Measurements from ENCODE around the gene MEI1.

MEI1 gene

DNA sequence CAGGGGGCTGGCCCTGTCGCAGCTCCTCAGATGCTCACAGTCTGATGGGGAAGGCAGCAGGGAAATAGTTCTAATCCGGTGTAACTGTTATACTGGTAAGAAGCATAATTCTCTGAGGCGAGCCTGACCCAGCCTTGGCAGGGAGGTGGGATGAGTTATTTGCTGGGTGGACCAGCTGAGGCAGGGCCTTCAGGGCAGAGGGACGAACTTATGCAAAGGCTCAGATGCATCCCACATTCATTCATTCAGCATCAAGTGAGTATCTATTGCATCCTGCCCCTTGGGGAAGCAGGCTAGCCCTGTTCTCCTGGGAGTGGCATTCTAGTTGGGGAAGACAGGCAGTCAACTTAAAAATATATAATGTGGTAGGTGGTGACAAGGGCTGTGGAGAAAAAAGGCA, 120.0 kb downstream of the MEI1 start:
- H3K27me3 ChIP-seq (ENCODE audit: insufficient read depth, poor library complexity, severe bottlenecking): no peaks in the 10 kb centered on the region
- no peak overlapping the region for H3K27ac ChIP-seq (replicated peaks)
- DNase-seq (ENCODE audit: low read depth in 1 of 2, low spot score in 1 of 2): no peak
- H3K4me3 ChIP-seq (replicated peaks; ENCODE audit: insufficient read depth, low read length): no peak overlapping the region
- no peak for TF ChIP-seq GABPA (IDR thresholded peaks at IDR 0.05; ENCODE audit: low read depth)
- TF ChIP-seq, protein P1, sequence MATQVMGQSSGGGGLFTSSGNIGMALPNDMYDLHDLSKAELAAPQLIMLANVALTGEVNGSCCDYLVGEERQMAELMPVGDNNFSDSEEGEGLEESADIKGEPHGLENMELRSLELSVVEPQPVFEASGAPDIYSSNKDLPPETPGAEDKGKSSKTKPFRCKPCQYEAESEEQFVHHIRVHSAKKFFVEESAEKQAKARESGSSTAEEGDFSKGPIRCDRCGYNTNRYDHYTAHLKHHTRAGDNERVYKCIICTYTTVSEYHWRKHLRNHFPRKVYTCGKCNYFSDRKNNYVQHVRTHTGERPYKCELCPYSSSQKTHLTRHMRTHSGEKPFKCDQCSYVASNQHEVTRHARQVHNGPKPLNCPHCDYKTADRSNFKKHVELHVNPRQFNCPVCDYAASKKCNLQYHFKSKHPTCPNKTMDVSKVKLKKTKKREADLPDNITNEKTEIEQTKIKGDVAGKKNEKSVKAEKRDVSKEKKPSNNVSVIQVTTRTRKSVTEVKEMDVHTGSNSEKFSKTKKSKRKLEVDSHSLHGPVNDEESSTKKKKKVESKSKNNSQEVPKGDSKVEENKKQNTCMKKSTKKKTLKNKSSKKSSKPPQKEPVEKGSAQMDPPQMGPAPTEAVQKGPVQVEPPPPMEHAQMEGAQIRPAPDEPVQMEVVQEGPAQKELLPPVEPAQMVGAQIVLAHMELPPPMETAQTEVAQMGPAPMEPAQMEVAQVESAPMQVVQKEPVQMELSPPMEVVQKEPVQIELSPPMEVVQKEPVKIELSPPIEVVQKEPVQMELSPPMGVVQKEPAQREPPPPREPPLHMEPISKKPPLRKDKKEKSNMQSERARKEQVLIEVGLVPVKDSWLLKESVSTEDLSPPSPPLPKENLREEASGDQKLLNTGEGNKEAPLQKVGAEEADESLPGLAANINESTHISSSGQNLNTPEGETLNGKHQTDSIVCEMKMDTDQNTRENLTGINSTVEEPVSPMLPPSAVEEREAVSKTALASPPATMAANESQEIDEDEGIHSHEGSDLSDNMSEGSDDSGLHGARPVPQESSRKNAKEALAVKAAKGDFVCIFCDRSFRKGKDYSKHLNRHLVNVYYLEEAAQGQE (IDR thresholded peaks at IDR 0.05; ENCODE audit: insufficient replicate concordance, low read depth): no peak
- no peak for TF ChIP-seq POLR2AphosphoS5 (IDR thresholded peaks at IDR 0.05; ENCODE audit: low read depth)
- TF ChIP-seq SPI1 (IDR thresholded peaks at IDR 0.05; ENCODE audit: borderline replicate concordance, low read depth): no peak
- TF ChIP-seq, protein P2, sequence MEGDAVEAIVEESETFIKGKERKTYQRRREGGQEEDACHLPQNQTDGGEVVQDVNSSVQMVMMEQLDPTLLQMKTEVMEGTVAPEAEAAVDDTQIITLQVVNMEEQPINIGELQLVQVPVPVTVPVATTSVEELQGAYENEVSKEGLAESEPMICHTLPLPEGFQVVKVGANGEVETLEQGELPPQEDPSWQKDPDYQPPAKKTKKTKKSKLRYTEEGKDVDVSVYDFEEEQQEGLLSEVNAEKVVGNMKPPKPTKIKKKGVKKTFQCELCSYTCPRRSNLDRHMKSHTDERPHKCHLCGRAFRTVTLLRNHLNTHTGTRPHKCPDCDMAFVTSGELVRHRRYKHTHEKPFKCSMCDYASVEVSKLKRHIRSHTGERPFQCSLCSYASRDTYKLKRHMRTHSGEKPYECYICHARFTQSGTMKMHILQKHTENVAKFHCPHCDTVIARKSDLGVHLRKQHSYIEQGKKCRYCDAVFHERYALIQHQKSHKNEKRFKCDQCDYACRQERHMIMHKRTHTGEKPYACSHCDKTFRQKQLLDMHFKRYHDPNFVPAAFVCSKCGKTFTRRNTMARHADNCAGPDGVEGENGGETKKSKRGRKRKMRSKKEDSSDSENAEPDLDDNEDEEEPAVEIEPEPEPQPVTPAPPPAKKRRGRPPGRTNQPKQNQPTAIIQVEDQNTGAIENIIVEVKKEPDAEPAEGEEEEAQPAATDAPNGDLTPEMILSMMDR (IDR thresholded peaks at IDR 0.05; ENCODE audit: insufficient read depth, low read length): no peak

DNA sequence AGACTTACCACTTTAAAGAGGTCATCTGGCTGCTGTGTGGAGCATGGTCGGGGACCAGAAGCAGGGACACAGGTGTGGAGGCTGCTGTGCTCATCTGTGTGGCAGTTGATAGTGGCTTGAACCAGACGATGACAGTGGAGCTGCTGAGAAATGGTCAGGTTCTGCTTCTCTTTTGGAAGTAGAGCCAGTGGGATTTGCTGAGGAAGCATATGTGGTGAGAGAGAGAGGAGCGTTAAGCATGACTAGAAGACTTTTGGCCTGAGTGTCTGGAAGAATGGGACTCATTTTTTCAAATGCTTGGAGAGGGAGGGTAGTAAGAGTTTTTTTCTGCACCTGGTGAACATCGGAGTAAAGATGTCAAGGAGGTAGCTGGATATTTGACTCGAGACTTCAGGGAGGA, 121.1 kb downstream of the MEI1 start:
- no peak overlapping the region for H3K27ac ChIP-seq (replicated peaks)
- no peak for DNase-seq (ENCODE audit: low read depth in 1 of 2, low spot score in 1 of 2)
- H3K4me3 ChIP-seq (replicated peaks; ENCODE audit: insufficient read depth, low read length): no peak overlapping the region
- H3K27me3 ChIP-seq (ENCODE audit: insufficient read depth, poor library complexity, severe bottlenecking): no peaks in the 10 kb centered on the region
- TF ChIP-seq, protein P2 (IDR thresholded peaks at IDR 0.05; ENCODE audit: insufficient read depth, low read length): no peak
- no peak for TF ChIP-seq SPI1 (IDR thresholded peaks at IDR 0.05; ENCODE audit: borderline replicate concordance, low read depth)
- TF ChIP-seq, protein P1 (IDR thresholded peaks at IDR 0.05; ENCODE audit: insufficient replicate concordance, low read depth): no peak
- no peak for TF ChIP-seq POLR2AphosphoS5 (IDR thresholded peaks at IDR 0.05; ENCODE audit: low read depth)
- TF ChIP-seq GABPA (IDR thresholded peaks at IDR 0.05; ENCODE audit: low read depth): no peak

DNA sequence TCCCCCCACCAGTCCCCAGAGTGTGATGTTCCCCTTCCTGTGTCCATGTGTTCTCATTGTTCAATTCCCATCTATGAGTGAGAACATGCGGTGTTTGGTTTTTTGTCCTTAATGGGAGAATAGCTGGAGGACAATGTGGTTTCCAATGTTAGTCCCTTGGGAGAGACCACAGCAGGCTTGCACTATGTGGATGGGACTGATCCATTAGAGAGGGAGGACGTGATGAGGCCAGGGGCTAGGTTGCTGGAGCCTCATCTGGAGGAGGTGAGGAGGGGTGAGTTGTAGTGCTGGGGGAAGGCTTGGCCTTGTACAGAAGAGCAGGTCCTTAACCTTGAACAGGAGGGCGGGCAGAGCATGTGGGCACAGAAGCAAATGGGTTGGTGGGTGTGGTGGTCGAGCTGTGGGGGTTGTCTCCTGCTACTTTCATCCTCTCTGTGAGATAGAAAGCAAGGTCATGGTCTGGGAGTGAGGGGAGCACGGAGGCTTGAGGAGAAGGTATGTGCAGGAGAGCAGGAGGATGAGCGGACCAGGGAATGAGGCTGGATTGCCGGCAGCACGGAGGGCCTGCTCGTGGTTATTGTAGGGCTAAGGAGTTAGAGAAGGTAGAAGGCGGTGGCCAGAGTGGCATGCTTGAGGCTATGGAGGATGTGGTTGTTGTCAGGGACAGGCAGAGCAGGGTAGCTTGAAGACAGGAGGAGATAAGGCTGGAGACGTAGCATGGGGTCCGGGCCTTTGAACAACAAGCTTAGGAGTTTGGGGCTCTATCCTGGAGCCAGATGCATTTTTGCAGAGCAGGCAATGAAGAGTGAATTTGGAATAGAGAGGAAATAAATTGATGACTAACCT, 122.4 kb downstream of the MEI1 start:
- TF ChIP-seq POLR2AphosphoS5 (IDR thresholded peaks at IDR 0.05; ENCODE audit: low read depth): no peak
- TF ChIP-seq GABPA (IDR thresholded peaks at IDR 0.05; ENCODE audit: low read depth): no peak
- no peak for TF ChIP-seq SPI1 (IDR thresholded peaks at IDR 0.05; ENCODE audit: borderline replicate concordance, low read depth)
- TF ChIP-seq, protein P2 (IDR thresholded peaks at IDR 0.05; ENCODE audit: insufficient read depth, low read length): no peak
- no peak for DNase-seq (ENCODE audit: low read depth in 1 of 2, low spot score in 1 of 2)
- Histone ChIP-seq H3K27me3 (ENCODE audit: insufficient read depth, poor library complexity, severe bottlenecking) (no peaks in the 10 kb centered on the region), H3K27ac (replicated peaks) (no peak overlapping the region), H3K4me3 (replicated peaks; ENCODE audit: insufficient read depth, low read length) (no peak overlapping the region)

All from HL-60 (cell line).